Fibroblast of villous mesenchyme (primary cell): ENCODE data around the gene NYNRIN. TPM values are rescaled to one million over a fixed set of nuclear protein-coding genes. Genes with fewer than 3 reads are reported as not detected.

ENCODE experiments used
- DNase-seq: peaks from one replicate; pipeline ENCODE4 v3.0.0-alpha.2; 2010; ENCODE audit warnings: low read depth
- H3K4me3 ChIP-seq: 2 replicates; pipeline ENCODE4 v1.5.1; 2011; ENCODE audit warnings: low read depth, mild to moderate bottlenecking, low read length
- CTCF ChIP-seq: IDR thresholded peaks from 2 replicates; pipeline ENCODE4 v1.5.1; 2012; ENCODE audit warnings: low read depth, mild to moderate bottlenecking, low read length; ENCODE audit not compliant: insufficient read depth
- total RNA-seq: library from RNA; depleted of rRNA; stranded (reverse); fragments of >200 nt; gene quantifications from 2 replicates; pipeline ENCODE4 v1.2.3, GENCODE V29; 2012

Gene NYNRIN
- total RNA-seq, 1 donor: 15.5 TPM

- H3K4me3 ChIP-seq: no peak overlapping the region
- no peak for DNase-seq
- no peak for TF ChIP-seq CTCF
These were observed 16.8 kb downstream of the NYNRIN start for GRCh38 chr14:24415421-24416253.

- DNase-seq: no peak
- TF ChIP-seq CTCF: no peak
- no peak overlapping the region for H3K4me3 ChIP-seq
These were observed 17.6 kb downstream of the NYNRIN start for GRCh38 chr14:24416254-24416931.

GRCh38 chr14:24416932-24417619 lies 18.3 kb downstream of the NYNRIN start:
- no peak overlapping the region for H3K4me3 ChIP-seq
- no peak for DNase-seq
- no peak for TF ChIP-seq CTCF

- DNase-seq: no peak
- no peak overlapping the region for H3K4me3 ChIP-seq
These were observed 19.2 kb downstream of the NYNRIN start for GRCh38 chr14:24417832-24418491.

GRCh38 chr14:24418492-24418873 lies 19.7 kb downstream of the NYNRIN start:
- no peak for TF ChIP-seq CTCF
- DNase-seq: no peak
- no peak overlapping the region for H3K4me3 ChIP-seq

More at GRCh38 chr14:24417832-24418491, 19.2 kb downstream of the NYNRIN start:
- TF ChIP-seq CTCF: no peak

- no peak for TF ChIP-seq CTCF
- DNase-seq: no peak
- H3K4me3 ChIP-seq: no peak overlapping the region
These were observed 23.5 kb downstream of the NYNRIN start for GRCh38 chr14:24422261-24422660.
